Measurements from ENCODE around the gene CPSF7. TPM values are rescaled to one million over a fixed set of nuclear protein-coding genes. Genes with fewer than 3 reads are reported as not detected.

The CPSF7 gene
- total RNA-seq, 2 donors from 2014 or later: 24.6 to 31.4 TPM

- Histone ChIP-seq H3K9me3 (no peaks in the 10 kb centered on the region), H3K27me3 (no peaks in the 10 kb centered on the region), H3K4me3 (no peak overlapping the region), H3K36me3 (no peaks in the 10 kb centered on the region), H3K27ac (no peak overlapping the region), H3K4me1 (peaks cover 0 to 14% of the 10 kb centered on the region in 2 donors)
- no peak for TF ChIP-seq CTCF (IDR thresholded peaks at IDR 0.05)
- DNase-seq (ENCODE audit: low spot score): no peak
Measured at GRCh38 chr11:61380884-61381283, 48.9 kb downstream of the CPSF7 start.

- Histone ChIP-seq H3K9me3 (no peaks in the 10 kb centered on the region), H3K27me3 (no peaks in the 10 kb centered on the region), H3K4me3 (no peak overlapping the region), H3K4me1 (peaks cover 0 to 7% of the 10 kb centered on the region in 2 donors), H3K36me3 (no peaks in the 10 kb centered on the region), H3K27ac (peak overlapping the region; percentile 53 to 77)
- peak; percentile 71 for DNase-seq (ENCODE audit: low spot score)
- TF ChIP-seq CTCF (IDR thresholded peaks at IDR 0.05): no peak
Measured at GRCh38 chr11:61378713-61379313, 51.0 kb downstream of the CPSF7 start.

- TF ChIP-seq CTCF (IDR thresholded peaks at IDR 0.05): no peak
- Histone ChIP-seq H3K4me1 (peaks cover 0 to 7% of the 10 kb centered on the region in 2 donors), H3K27ac (no peak overlapping the region), H3K27me3 (no peaks in the 10 kb centered on the region), H3K4me3 (no peak overlapping the region), H3K9me3 (no peaks in the 10 kb centered on the region), H3K36me3 (no peaks in the 10 kb centered on the region)
- DNase-seq (ENCODE audit: low spot score): no peak
Measured at GRCh38 chr11:61377461-61378160, 52.2 kb downstream of the CPSF7 start.

- DNase-seq (ENCODE audit: low spot score): no peak
- H3K36me3 ChIP-seq: no peaks in the 10 kb centered on the region
- H3K4me1 ChIP-seq: peaks cover 0 to 7% of the 10 kb centered on the region in 2 donors
- no peaks in the 10 kb centered on the region for H3K27me3 ChIP-seq
- H3K4me3 ChIP-seq: no peak overlapping the region
- H3K9me3 ChIP-seq: no peaks in the 10 kb centered on the region
- no peak for TF ChIP-seq CTCF (IDR thresholded peaks at IDR 0.05)
- no peak overlapping the region for H3K27ac ChIP-seq
Measured at GRCh38 chr11:61375761-61376108, 54.0 kb downstream of the CPSF7 start.

- H3K4me3 ChIP-seq: no peak overlapping the region
- no peak overlapping the region for H3K27ac ChIP-seq
- TF ChIP-seq CTCF (IDR thresholded peaks at IDR 0.05): no peak
- H3K27me3 ChIP-seq: no peaks in the 10 kb centered on the region
- no peak for DNase-seq (ENCODE audit: low spot score)
- peaks cover 19% of the 10 kb centered on the region for H3K36me3 ChIP-seq
- peaks cover 0 to 9% of the 10 kb centered on the region in 2 donors for H3K4me1 ChIP-seq
- H3K9me3 ChIP-seq: no peaks in the 10 kb centered on the region
Measured at GRCh38 chr11:61372659-61373420, 56.9 kb downstream of the CPSF7 start.

Measured in right atrium auricular region (tissue), 2 donors.